ENCODE measurements around the gene ABCA4.

ABCA4 gene

GRCh38 chr1:93969371-93969770 is 151.6 kb downstream of the ABCA4 start:
- TF ChIP-seq TAF1 (IDR thresholded peaks at IDR 0.05; ENCODE audit: low read depth, low read length) (no peak), SPI1 (IDR thresholded peaks at IDR 0.05; ENCODE audit: low read depth, low read length) (no peak), POLR2AphosphoS5 (IDR thresholded peaks at IDR 0.05; ENCODE audit: low read depth, low read length) (no peak), POU2F2 (IDR thresholded peaks at IDR 0.05; ENCODE audit: low read depth, low read length) (no peak), PAX5 (IDR thresholded peaks at IDR 0.05; ENCODE audit: insufficient read depth, low read length, severe bottlenecking) (no peak), POLR2A (IDR thresholded peaks at IDR 0.05; ENCODE audit: low read depth, low read length) (no peak)
- DNase-seq (ENCODE audit: insufficient read length, low spot score) (no peak), FAIRE-seq (no peak)

DNA sequence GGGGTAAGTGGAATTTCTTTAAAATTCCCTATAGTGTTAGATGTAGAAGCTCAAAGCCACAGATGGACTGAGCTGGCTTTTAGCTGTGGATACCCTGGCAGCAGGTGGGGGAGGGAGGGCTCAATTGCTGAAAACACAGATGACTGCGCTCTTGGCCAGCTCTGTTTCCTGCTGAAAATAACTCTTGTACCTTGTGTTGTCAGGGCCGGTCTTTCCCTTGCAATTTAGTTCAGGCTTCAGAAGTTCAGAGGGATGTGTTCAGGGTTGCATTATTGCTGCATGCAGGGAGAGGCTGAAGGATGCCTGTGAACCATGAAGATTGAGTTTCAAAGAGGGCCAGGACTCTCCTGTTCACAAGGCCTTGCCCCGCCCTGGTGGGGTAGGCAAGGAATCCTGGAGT is 153.6 kb downstream of the ABCA4 start:
- TF ChIP-seq POLR2AphosphoS5 (IDR thresholded peaks at IDR 0.05; ENCODE audit: low read depth, low read length) (no peak), SPI1 (IDR thresholded peaks at IDR 0.05; ENCODE audit: low read depth, low read length) (no peak)
- DNase-seq (ENCODE audit: insufficient read length, low spot score) = no peak
- FAIRE-seq = no peak

GRCh38 chr1:93965888-93966287 is 155.1 kb downstream of the ABCA4 start:
- no peak for FAIRE-seq
- no peak for DNase-seq (ENCODE audit: insufficient read length, low spot score)
- TF ChIP-seq PAX5 (IDR thresholded peaks at IDR 0.05; ENCODE audit: insufficient read depth, low read length, severe bottlenecking) = no peak
- no peak for TF ChIP-seq POLR2AphosphoS5 (IDR thresholded peaks at IDR 0.05; ENCODE audit: low read depth, low read length)
- no peak for TF ChIP-seq POU2F2 (IDR thresholded peaks at IDR 0.05; ENCODE audit: low read depth, low read length)
- TF ChIP-seq TAF1 (IDR thresholded peaks at IDR 0.05; ENCODE audit: low read depth, low read length) = no peak
- no peak for TF ChIP-seq POLR2A (IDR thresholded peaks at IDR 0.05; ENCODE audit: low read depth, low read length)
- TF ChIP-seq SPI1 (IDR thresholded peaks at IDR 0.05; ENCODE audit: low read depth, low read length) = no peak

- TF ChIP-seq POLR2A (IDR thresholded peaks at IDR 0.05; ENCODE audit: low read depth, low read length) = no peak
- TF ChIP-seq PAX5 (IDR thresholded peaks at IDR 0.05; ENCODE audit: insufficient read depth, low read length, severe bottlenecking) = no peak
- no peak for TF ChIP-seq POU2F2 (IDR thresholded peaks at IDR 0.05; ENCODE audit: low read depth, low read length)
- TF ChIP-seq SPI1 (IDR thresholded peaks at IDR 0.05; ENCODE audit: low read depth, low read length) = no peak
- no peak for TF ChIP-seq TAF1 (IDR thresholded peaks at IDR 0.05; ENCODE audit: low read depth, low read length)
- TF ChIP-seq POLR2AphosphoS5 (IDR thresholded peaks at IDR 0.05; ENCODE audit: low read depth, low read length) = no peak
- DNase-seq (ENCODE audit: insufficient read length, low spot score) (no peak), FAIRE-seq (no peak)
Measured at GRCh38 chr1:93965256-93965655, 155.7 kb downstream of the ABCA4 start.

DNA sequence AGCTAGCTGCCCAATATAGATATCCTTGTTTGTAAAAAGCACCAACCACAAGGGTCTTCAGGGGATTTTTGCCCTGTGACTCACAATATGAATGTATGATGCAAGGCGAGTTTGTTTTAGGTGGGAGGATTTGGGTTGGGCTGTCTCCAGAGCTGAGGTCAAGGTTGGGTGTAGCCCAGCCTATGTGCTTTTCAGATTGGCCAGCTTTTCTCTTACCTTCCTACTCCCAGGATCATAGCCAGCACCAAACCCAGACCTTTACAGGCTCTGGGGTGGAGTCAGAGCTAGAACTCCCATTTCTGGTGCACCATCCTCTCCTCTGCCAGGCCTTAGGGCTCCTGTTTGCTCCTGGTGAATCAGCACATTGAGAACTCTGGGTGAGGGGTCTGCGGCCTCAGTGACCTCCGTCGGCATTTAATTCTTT is 156.2 kb downstream of the ABCA4 start:
- DNase-seq (ENCODE audit: insufficient read length, low spot score) = no peak
- TF ChIP-seq POLR2A (IDR thresholded peaks at IDR 0.05; ENCODE audit: low read depth, low read length) (no peak), POLR2AphosphoS5 (IDR thresholded peaks at IDR 0.05; ENCODE audit: low read depth, low read length) (no peak), SPI1 (IDR thresholded peaks at IDR 0.05; ENCODE audit: low read depth, low read length) (no peak), TAF1 (IDR thresholded peaks at IDR 0.05; ENCODE audit: low read depth, low read length) (no peak), POU2F2 (IDR thresholded peaks at IDR 0.05; ENCODE audit: low read depth, low read length) (no peak), PAX5 (IDR thresholded peaks at IDR 0.05; ENCODE audit: insufficient read depth, low read length, severe bottlenecking) (no peak)
- no peak for FAIRE-seq

DNA sequence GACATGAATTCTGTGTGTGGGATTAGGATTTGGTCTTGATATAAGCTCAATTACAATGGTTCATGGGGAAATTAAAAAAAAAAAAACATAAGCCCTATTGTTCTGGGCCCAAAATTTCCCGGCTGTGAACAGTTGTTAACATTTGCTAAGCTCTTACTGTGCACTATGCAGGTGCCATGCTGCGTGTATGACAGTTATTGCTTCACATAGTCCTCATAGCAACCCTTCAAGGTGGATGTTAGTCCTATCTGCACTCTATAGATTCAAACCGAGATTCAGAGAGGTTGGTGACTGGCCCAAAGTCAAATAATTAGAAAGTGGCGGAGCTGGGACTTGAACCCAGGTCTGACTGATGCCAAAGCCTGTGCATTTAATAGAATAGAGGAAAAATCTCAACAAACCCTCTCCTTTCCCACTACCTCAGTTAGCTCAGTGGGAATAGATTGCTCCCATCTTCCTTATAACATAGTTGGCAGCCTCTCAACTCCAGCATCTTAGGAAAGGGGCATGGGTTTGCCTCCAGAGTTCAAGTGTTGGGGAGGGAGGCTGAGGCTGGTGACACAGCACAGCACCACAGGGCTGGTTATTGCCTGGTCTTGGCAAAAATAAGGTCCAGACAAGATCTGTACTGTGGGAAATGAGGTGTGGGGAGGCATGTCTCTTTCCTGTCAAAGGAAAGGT is 156.7 kb downstream of the ABCA4 start:
- DNase-seq (ENCODE audit: insufficient read length, low spot score) (no peak), FAIRE-seq (peak; percentile 16)
- TF ChIP-seq TAF1 (IDR thresholded peaks at IDR 0.05; ENCODE audit: low read depth, low read length) (no peak), SPI1 (IDR thresholded peaks at IDR 0.05; ENCODE audit: low read depth, low read length) (no peak), POLR2AphosphoS5 (IDR thresholded peaks at IDR 0.05; ENCODE audit: low read depth, low read length) (no peak), POLR2A (IDR thresholded peaks at IDR 0.05; ENCODE audit: low read depth, low read length) (no peak), POU2F2 (IDR thresholded peaks at IDR 0.05; ENCODE audit: low read depth, low read length) (no peak), PAX5 (IDR thresholded peaks at IDR 0.05; ENCODE audit: insufficient read depth, low read length, severe bottlenecking) (no peak)

GRCh38 chr1:93963585-93963984 is 157.4 kb downstream of the ABCA4 start:
- DNase-seq (ENCODE audit: insufficient read length, low spot score) (no peak), FAIRE-seq (no peak)
- no peak for TF ChIP-seq POU2F2 (IDR thresholded peaks at IDR 0.05; ENCODE audit: low read depth, low read length)
- TF ChIP-seq POLR2AphosphoS5 (IDR thresholded peaks at IDR 0.05; ENCODE audit: low read depth, low read length) = no peak

DNA sequence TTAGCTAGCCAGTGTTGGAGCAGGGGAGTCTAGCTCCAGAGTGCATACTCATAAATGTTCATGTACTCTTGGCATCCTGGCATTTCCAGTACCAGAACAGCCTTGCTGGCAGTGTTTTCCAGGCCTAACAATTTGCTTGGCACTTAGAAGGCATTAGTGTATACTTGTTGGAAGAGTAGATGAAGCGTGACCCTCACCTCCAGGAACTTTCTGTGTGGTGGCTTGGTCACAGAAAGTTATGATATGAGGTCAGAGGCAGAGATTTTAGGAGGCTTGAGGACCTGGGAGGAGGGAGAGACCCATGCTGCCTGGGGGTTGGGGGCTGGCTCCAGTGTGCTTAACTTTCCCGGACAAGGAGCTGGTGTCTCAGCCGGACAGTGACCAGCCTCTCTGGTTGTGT is 159.0 kb downstream of the ABCA4 start:
- no peak for DNase-seq (ENCODE audit: insufficient read length, low spot score)
- no peak for FAIRE-seq
- TF ChIP-seq PAX5 (IDR thresholded peaks at IDR 0.05; ENCODE audit: insufficient read depth, low read length, severe bottlenecking) = no peak
- no peak for TF ChIP-seq POLR2A (IDR thresholded peaks at IDR 0.05; ENCODE audit: low read depth, low read length)
- TF ChIP-seq TAF1 (IDR thresholded peaks at IDR 0.05; ENCODE audit: low read depth, low read length) = no peak
- TF ChIP-seq POLR2AphosphoS5 (IDR thresholded peaks at IDR 0.05; ENCODE audit: low read depth, low read length) = no peak
- no peak for TF ChIP-seq SPI1 (IDR thresholded peaks at IDR 0.05; ENCODE audit: low read depth, low read length)
- TF ChIP-seq POU2F2 (IDR thresholded peaks at IDR 0.05; ENCODE audit: low read depth, low read length) = no peak

GRCh38 chr1:93961443-93961842 is 159.5 kb downstream of the ABCA4 start:
- TF ChIP-seq PAX5 (IDR thresholded peaks at IDR 0.05; ENCODE audit: insufficient read depth, low read length, severe bottlenecking) = no peak
- TF ChIP-seq TAF1 (IDR thresholded peaks at IDR 0.05; ENCODE audit: low read depth, low read length) = no peak
- TF ChIP-seq POLR2AphosphoS5 (IDR thresholded peaks at IDR 0.05; ENCODE audit: low read depth, low read length) = no peak
- TF ChIP-seq SPI1 (IDR thresholded peaks at IDR 0.05; ENCODE audit: low read depth, low read length) = no peak
- no peak for TF ChIP-seq POU2F2 (IDR thresholded peaks at IDR 0.05; ENCODE audit: low read depth, low read length)
- no peak for TF ChIP-seq POLR2A (IDR thresholded peaks at IDR 0.05; ENCODE audit: low read depth, low read length)
- DNase-seq (ENCODE audit: insufficient read length, low spot score) (no peak), FAIRE-seq (no peak)

DNA sequence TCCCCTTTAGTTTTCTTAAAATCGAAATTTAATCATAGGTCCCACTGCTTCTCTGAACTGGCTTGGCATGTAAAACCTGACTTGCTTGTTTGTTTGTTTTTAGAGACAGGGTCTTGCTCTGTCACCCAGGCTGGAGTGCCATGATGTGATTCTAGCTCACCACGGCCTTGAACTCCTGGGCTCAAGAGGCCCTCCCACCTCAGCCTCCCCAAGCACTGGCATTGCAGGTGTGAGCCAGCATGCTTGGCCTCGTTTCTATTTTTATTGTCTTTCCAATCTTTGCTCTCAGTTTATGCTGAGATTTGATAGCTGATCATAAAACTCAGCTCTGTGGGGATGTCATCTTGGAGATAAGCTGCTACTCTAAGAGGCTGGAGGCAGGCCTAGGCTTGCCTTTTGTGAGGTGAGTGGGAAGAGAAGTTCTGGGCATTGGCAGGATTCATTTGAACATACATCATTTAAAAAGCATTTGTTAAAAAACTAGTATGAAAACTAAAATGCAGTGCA is 160.3 kb downstream of the ABCA4 start:
- no peak for DNase-seq (ENCODE audit: insufficient read length, low spot score)

More for the DNA sequence above, 160.3 kb downstream of the ABCA4 start:
- FAIRE-seq = no peak
- TF ChIP-seq SPI1 (IDR thresholded peaks at IDR 0.05; ENCODE audit: low read depth, low read length) (no peak), POLR2AphosphoS5 (IDR thresholded peaks at IDR 0.05; ENCODE audit: low read depth, low read length) (no peak), POU2F2 (IDR thresholded peaks at IDR 0.05; ENCODE audit: low read depth, low read length) (no peak), TAF1 (IDR thresholded peaks at IDR 0.05; ENCODE audit: low read depth, low read length) (no peak), POLR2A (IDR thresholded peaks at IDR 0.05; ENCODE audit: low read depth, low read length) (no peak), PAX5 (IDR thresholded peaks at IDR 0.05; ENCODE audit: insufficient read depth, low read length, severe bottlenecking) (no peak)

Data from GM12891 (cell line).